CD4-positive, alpha-beta T cell treated with Interleukin-15 for 1 hour (primary cell): ENCODE data around the gene NME3.

Source experiments
- DNase-seq: peaks from one replicate; pipeline ENCODE4 v3.0.0-alpha.2; 2020

Gene NME3

GRCh38 chr16:1768061-1768766 lies 3.1 kb downstream of the NME3 start:
- no peak for DNase-seq

- no peak for DNase-seq
These were observed 4.0 kb downstream of the NME3 start for GRCh38 chr16:1767116-1767994.

- DNase-seq = no peak
These were observed 4.6 kb downstream of the NME3 start for GRCh38 chr16:1766701-1767100.

GRCh38 chr16:1766231-1766630 lies 5.1 kb downstream of the NME3 start:
- DNase-seq = no peak

- DNase-seq = no peak
These were observed 5.5 kb downstream of the NME3 start for GRCh38 chr16:1765826-1766225.

- no peak for DNase-seq
These were observed 6.4 kb downstream of the NME3 start for GRCh38 chr16:1764971-1765370.

- DNase-seq = no peak
These were observed 7.5 kb downstream of the NME3 start for GRCh38 chr16:1763521-1764511.

GRCh38 chr16:1762879-1763520 lies 8.3 kb downstream of the NME3 start:
- no peak for DNase-seq

GRCh38 chr16:1762196-1762878 lies 9.0 kb downstream of the NME3 start:
- no peak for DNase-seq

GRCh38 chr16:1761751-1762150 lies 9.6 kb downstream of the NME3 start:
- no peak for DNase-seq

GRCh38 chr16:1760911-1761310 lies 10.4 kb downstream of the NME3 start:
- no peak for DNase-seq

GRCh38 chr16:1759511-1759910 lies 11.8 kb downstream of the NME3 start:
- no peak for DNase-seq

- no peak for DNase-seq
These were observed 12.4 kb downstream of the NME3 start for GRCh38 chr16:1758923-1759322.

- DNase-seq = no peak
These were observed 13.5 kb downstream of the NME3 start for GRCh38 chr16:1757714-1758461.

GRCh38 chr16:1754204-1754603 lies 17.1 kb downstream of the NME3 start:
- no peak for DNase-seq

- no peak for DNase-seq
These were observed 18.5 kb downstream of the NME3 start for GRCh38 chr16:1752853-1753252.

GRCh38 chr16:1751946-1752345 lies 19.4 kb downstream of the NME3 start:
- DNase-seq = no peak

- DNase-seq = no peak
These were observed 21.9 kb downstream of the NME3 start for GRCh38 chr16:1749152-1750117.

GRCh38 chr16:1747934-1748333 lies 23.4 kb downstream of the NME3 start:
- DNase-seq = no peak

GRCh38 chr16:1746693-1747195 lies 24.6 kb downstream of the NME3 start:
- DNase-seq = no peak
